Prostate gland (tissue), 1 donor: ENCODE measurements around the gene FAM219B.

Experiments
- POLR2A ChIP-seq: fragments of 450-650 bp; IDR thresholded peaks from one replicate; pipeline ENCODE4 v1.6.1; 2016; ENCODE audit warnings: antibody characterized with exemption, mild to moderate bottlenecking
- POLR2AphosphoS5 ChIP-seq: sonication (generic); formaldehyde crosslinking; IDR thresholded peaks from one replicate; pipeline ENCODE4 v1.6.1; 2017; ENCODE audit warnings: antibody characterized with exemption

GRCh38 chr15:74855857-74856256, 50.8 kb downstream of the FAM219B start:
- TF ChIP-seq POLR2AphosphoS5 (no peak), POLR2A (no peak)
